Left kidney (tissue), 2 donors: ENCODE results near the gene SPAG7. TPM values are rescaled to one million over a fixed set of nuclear protein-coding genes. Genes with fewer than 3 reads are reported as not detected.

Experiments used
- DNase-seq: peaks from one replicate; pipeline ENCODE4 v3.0.0-alpha.2; 2013
- polyA plus RNA-seq: library from polyadenylated mRNA; unstranded; fragments of 120-200 nt; gene quantifications from one replicate; pipeline ENCODE4 v1.2.1, GENCODE V29; 2013; ENCODE audit not compliant: insufficient read length

The SPAG7 gene
- polyA plus RNA-seq, 1 donor: 87.8 TPM

GRCh38 chr17:4951486-4951885, 16.1 kb downstream of the SPAG7 start:
- no peak for DNase-seq

DNA sequence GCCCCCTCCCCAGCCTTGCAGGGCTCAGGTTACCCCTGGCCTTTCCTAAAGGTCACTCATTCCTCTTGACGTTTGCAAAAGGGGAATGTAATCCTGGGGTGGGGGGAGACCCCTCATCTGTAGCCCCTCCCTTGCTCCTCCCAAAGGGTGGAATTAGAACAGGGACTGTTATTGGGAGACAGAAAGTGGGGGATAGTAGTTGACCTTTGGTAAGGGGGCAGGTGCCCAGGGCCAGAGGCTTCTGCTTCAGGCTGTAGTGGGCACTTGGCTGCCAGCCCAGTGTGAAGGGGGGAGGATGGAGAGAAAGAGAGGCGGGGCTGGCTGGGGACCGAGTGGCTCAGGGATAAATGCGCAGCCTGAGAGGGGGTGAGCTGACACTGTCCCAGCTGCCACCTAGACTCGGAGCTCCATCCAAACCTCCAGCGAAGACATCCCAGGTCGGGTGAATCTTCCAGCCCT, 16.8 kb downstream of the SPAG7 start, which contains the start of gene ENO3:
TSS of gene ENO3 (plus strand) at position 374 of the 459 bp plus-strand sequence. CDS start 711 bp downstream, outside the sequence.
- DNase-seq: no peak

DNA sequence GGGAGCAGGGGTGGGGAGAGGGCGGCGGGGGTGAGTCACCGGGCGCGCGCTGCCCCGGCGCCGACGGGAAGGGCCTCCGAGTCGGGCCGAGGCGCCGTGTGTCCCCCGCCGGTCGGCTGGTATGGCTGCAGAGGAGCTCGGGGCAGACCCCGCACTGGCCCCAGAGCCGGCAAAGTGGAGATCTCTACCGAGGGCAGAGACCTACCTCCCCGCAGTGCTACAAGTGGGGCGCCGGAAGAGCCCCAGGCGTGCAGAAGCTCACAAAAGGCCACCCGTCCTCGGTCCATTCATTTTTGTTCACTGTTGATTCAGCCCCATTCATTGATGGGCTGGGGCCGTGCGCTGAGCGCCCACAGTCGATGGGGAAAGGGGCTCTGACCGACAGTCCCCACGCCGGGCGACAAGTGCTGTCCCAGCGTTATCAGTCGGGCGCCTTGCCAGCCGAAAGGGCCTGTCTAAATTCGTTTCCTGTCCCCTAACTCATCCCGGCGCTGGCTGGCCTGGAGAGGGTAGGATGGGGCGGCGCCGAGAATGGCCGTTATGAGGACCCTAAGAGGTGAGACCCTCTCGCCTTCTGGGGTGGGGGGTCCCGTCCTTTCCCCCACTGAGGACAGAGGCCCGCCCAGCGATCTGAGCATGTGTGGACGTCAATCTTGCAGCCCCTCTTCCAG, 17.4 kb downstream of the SPAG7 start:
- DNase-seq: no peak

DNA sequence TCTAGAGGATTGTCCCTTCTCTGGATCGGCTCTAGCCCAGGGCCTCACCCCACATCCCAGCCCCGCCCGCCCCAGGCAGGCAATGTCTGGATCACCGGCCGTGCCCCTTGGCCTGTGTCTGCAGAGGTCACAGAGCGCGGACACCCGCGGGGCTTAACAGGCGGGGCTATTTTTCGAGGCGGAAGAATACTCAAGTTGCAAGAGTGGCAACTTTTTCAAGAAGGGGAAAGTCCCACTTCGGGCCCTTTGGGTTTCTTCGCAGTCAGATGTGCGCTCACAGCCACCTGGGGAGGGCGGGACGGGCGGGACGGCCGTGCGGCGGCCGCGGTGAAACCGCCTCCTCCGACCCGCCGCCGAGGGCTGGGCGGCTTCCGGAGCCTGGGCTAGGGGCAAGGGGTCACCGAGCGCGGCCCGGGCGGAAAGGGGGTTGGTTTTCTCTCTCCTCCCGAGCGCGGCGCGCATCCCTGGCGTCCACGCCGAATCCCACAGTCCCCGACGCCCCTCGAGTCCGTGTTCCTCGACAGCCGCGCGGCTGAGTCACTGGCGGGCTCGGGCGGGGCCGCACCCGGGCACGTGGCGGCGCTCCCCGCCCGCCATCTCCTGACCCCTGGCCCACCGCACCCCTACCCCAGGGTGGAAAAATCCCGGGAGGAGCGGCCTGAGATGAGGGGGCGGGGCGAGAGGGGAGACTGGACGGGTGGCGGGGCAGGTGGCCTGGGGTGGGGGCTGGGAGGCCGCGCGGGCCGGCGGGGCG, 18.1 kb downstream of the SPAG7 start:
- no peak for DNase-seq

DNA sequence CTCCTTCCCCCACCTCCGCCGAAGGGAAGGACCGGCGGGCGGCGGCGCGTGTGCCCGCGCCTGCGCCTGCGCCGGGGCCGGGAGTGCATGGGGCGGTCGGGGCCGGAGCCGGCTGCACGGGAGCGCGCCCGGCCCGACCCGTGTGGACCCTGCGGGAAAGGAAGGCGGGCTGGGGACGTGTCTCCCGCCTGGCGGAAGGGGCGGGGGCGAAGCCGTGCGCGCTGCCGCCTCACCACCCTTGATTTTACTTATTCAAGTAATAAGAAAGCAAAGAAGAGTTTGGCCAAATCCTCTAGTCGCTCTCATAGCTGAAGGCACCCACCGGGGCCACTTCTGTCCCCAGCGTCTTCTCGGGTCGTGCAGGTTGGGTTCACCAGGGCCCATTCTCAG, 18.7 kb downstream of the SPAG7 start:
- peak; percentile 91 for DNase-seq

DNA sequence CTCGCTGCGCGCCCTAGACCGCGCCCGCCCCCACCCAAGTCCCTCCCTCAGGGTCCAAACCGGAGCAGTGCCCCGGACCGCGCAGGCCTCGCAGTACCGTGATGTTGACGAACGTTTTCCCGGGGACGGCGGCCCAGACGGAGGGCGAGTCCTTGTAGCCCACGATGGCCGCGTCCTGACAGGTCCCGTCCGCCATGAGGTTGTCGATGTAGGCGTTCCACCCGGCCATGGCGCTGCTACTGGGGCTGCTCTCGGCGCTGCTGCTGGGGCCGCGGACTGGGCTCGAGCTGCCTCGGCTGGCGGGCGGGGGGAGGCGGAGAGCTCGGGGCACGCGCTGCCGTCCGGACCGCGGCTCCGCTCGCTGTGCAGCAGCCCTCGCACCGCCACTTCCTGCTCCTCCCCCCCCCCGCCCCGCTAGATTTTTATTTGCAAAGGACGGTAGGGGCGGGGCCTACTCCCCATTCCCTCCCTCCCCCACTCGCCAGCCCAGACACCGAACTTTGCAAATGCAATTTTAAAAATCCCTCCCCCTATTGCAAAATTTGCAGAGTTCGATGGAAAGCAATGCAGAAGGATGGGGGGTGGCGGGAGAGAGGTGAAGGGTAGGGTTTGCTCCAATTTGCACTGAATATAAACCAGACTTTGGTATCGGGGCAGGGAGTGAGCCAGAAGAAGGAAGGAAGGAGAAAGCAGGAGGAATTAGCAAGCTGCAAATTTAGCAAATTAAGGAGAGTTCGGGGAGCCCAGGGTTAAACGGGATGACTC, 19.3 kb downstream of the SPAG7 start, which contains the start of gene PFN1:
TSS of gene PFN1 (minus strand) at position 365 of the 765 bp plus-strand sequence. CDS start at position 229, 136 bp downstream.
- DNase-seq: peak; percentile 88

- no peak for DNase-seq
These were observed 20.0 kb downstream of the SPAG7 start for GRCh38 chr17:4947411-4948165.

DNA sequence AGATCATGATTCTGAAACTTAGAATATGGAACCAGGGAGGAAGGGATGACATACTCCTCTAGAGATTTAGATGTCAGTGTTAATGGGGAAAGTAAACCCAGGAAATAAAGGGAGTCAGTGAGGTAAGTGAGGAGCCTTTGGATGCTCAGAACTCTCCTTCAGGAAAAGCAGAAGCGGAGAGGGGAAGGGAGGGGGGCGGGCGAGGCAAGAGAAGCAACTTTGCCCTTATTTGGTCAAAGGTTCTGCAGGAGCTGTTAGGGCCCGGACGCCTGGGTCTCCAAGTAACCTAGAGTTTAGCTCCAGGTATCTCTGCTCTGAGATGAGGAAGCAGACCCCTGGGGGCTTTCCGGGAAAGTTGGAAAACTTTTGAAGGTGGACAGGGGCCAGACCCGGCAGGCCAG, 20.6 kb downstream of the SPAG7 start:
- no peak for DNase-seq

DNA sequence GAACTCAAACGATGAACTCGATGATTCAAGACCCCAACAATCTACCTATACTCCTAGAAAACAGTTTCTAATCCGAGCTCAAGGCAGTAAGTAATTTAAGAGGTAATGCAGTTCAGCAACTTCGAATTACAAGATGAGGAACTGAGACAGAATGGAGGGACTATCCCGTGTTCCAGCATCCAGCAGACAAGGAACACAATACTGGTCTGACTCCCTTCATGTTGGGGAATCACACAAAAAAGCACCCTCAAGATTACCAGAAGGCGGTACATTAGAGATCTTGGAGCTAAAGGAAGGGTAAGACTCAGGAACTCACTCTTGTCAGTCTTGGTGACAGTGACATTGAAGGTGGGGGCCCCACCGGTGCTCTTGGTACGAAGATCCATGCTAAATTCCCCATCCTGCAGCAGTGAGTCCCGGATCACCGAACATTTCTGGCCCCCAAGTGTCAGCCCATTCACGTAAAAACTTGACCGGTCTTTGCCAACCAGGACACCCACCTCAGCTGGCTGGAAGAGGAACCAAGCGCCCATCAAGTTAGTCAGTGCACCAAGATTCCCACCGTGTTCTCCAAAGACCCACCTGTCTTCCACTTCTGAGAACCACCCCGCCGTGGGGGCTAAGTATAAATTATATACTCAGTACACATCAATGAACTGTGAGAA, 21.2 kb downstream of the SPAG7 start:
- no peak for DNase-seq

- no peak for DNase-seq
These were observed 21.7 kb downstream of the SPAG7 start for GRCh38 chr17:4945944-4946280.

GRCh38 chr17:4945176-4945943, 22.3 kb downstream of the SPAG7 start:
- no peak for DNase-seq

DNA sequence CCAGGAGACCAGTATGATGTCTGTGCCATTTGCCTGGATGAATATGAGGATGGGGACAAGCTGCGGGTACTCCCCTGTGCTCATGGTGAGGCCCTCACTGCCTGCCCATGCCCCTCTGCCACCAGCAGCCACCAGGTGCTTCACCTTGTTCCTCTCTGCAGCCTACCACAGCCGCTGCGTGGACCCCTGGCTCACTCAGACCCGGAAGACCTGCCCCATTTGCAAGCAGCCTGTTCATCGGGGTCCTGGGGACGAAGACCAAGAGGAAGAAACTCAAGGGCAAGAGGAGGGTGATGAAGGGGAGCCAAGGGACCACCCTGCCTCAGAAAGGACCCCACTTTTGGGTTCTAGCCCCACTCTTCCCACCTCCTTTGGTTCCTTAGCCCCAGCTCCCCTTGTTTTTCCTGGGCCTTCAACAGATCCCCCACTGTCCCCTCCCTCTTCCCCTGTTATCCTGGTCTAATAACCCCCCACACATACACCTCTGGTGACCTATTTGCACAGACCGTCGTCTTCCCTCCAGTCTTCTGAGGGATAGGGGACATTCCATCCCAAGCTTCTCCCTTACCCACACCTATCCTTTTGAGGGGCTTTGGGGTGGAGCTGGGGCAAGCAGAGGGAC, 23.0 kb downstream of the SPAG7 start:
- no peak for DNase-seq

- DNase-seq: no peak
These were observed 23.5 kb downstream of the SPAG7 start for GRCh38 chr17:4944163-4944553.

DNA sequence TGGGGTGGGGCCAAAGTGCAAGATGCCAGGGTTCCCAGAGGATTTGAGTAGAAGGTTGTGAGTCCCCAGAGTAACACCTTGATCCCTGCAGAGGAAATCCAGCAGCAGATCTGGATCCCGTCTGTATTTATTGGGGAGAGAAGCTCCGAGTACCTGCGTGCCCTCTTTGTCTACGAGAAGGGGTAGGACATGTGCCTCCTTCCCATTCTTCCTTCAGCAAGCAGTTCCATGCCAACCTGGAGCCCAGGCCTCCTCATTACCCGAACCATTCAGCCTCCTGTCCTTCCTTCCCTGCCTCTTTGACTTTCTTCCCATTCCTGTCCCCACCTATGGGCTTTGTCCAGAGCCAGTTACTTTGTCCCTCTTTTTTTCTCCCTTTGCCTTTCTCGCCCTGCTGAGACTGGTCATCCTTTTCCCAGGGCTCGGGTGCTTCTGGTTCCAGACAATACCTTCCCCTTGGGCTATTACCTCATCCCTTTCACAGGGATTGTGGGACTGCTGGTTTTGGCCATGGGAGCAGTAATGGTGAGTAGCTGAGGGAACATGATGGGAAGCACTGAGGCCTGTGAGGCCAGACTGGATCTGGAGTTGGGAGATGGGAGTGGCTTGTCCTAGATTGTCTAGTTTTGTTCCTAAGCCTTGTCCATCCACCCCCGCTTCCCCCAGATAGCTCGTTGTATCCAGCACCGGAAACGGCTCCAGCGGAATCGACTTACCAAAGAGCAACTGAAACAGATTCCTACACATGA, 24.7 kb downstream of the SPAG7 start:
- no peak for DNase-seq

DNA sequence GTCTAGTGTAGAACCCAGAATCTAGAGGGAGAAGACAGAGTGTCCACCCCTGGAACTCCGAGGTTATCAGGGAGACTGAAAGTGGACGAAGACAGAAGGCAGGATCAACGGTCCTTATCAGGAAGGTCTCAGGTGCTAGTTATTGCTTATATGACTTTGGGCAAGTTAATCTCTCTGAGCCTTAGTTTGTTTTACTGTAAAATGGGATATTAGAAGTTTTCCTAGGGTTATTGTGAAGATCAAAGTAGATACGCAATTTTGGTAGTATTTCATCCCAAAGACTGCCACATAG, 26.4 kb downstream of the SPAG7 start:
- DNase-seq: no peak

GRCh38 chr17:4940555-4941318, 26.9 kb downstream of the SPAG7 start:
- DNase-seq: no peak

DNA sequence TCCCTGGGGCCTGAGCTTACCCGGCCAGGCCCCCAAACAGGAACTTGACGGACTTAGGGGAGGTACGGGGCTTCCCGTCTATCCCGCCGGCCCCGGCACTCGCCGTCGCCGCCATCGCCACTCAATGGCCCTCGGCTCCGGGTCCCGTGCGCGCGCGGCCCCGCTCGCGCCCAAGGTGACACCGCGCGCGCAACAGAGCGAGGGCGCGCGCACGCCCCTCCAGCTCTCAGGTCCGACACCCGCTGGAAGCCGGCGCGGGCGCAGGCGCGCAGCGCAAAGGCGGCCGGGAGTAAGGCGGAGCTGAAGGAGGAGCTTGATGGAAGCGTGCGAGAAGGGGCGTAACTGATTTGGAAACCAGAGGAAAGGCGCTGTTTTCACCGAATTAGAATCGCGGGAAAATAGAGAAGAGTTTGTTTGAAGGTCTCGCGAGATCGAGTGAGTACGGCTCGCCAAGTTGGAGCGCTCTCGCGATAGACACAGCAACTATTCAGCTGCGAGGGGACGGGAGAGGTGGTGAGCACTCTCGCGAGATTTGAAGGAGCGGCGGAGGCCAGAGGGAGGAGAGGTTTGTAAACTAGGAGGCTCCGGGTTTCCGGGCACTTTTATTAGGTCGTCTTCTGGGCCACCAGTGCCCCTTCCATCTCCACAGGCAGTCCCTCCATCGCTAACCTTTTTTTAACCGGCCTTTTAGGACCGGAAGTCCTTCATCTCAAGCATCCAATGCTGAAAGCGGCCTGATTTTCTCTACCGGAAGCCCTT, 27.6 kb downstream of the SPAG7 start, which contains the start of the genes RNF167 and SLC25A11:
TSS of gene RNF167 (plus strand) at position 473 of the 759 bp plus-strand sequence. CDS start 642 bp downstream, outside the sequence.
TSS of gene SLC25A11 (minus strand) at position 251 of the 759 bp plus-strand sequence. CDS start at position 115, 136 bp downstream.
- DNase-seq: peak; percentile 100

GRCh38 chr17:4939546-4939795, 28.1 kb downstream of the SPAG7 start:
- no peak for DNase-seq
